Activated CD4-positive, alpha-beta T cell treated with anti-CD3 and anti-CD28 coated beads for 36 hours (primary cell): Measurements from ENCODE around the gene RNF167. TPM values are rescaled to one million over a fixed set of nuclear protein-coding genes. Genes with fewer than 3 reads are reported as not detected.
"Not testable (repeated sequence)": the region's sequence is repeated elsewhere in the genome, so short reads cannot be mapped to it uniquely, and the experiment has no call there.

Source experiments
- ATAC-seq: fragments of 200-7000 bp; cut with Tn5 transposase; one replicate; pipeline ENCODE4 v1.10.0; 2021; ENCODE audit warnings: mild to moderate bottlenecking, moderate library complexity
- CTCF ChIA-PET: fragments of 350-600 bp; sonication (Branson Sonifier 250); formaldehyde crosslinking; loops from one replicate; lab custom pipeline; 2021; ENCODE audit warnings: antibody characterized with exemption; lab: Charles Lee
- POLR2A ChIA-PET: fragments of 350-600 bp; sonication (Branson Sonifier 250); formaldehyde crosslinking; loops from one replicate; lab custom pipeline; 2021; ENCODE audit warnings: antibody characterized with exemption, inconsistent platforms; lab: Charles Lee
- DNase-seq: peaks from one replicate; pipeline ENCODE4 v3.0.0-alpha.2; 2020
- H3K27ac Mint-ChIP-seq: one replicate; pipeline ENCODE4 v1.8.0; 2021; ENCODE audit warnings: mixed read lengths
- H3K27me3 Mint-ChIP-seq: one replicate; pipeline ENCODE4 v1.8.0; 2021; ENCODE audit warnings: mixed read lengths
- H3K36me3 Mint-ChIP-seq: one replicate; pipeline ENCODE4 v1.8.0; 2021; ENCODE audit warnings: low read depth, mixed read lengths
- H3K4me1 Mint-ChIP-seq: one replicate; pipeline ENCODE4 v1.8.0; 2021; ENCODE audit warnings: mixed read lengths
- H3K4me3 Mint-ChIP-seq: one replicate; pipeline ENCODE4 v1.8.0; 2021; ENCODE audit warnings: mild to moderate bottlenecking, moderate library complexity, mixed read lengths
- H3K9me3 Mint-ChIP-seq: one replicate; pipeline ENCODE4 v1.8.0; 2021; ENCODE audit warnings: low read depth, mixed read lengths
- intact Hi-C, 2 experiments: fragments of 100-400 bp; cut with DNase I in 1 of 2; cut with micrococcal nuclease in 1 of 2; formaldehyde crosslinking; loops; one replicate each; pipeline versions ENCODE4 v1.14.2 to v1.15.1; 2022 to 2024; cut with DNase I, micrococcal nuclease
- total RNA-seq, 2 experiments: library from RNA; stranded (reverse); gene quantifications; one replicate each; pipeline ENCODE4 v1.2.3, GENCODE V29; 2021

Gene RNF167
- total RNA-seq, 2 experiments from 2014 or later, result 147 to 189 TPM

GRCh38 chr17:4926577-4927335 lies 13.3 kb upstream of the RNF167 start:
- Mint-ChIP-seq H3K36me3 (peaks cover 16% of the 10 kb centered on the region), H3K27ac (peak overlapping the region; percentile 4)
- intact Hi-C loops, H3K4me3 Mint-ChIP-seq, H3K4me1 Mint-ChIP-seq, H3K27me3 Mint-ChIP-seq, DNase-seq, ATAC-seq, POLR2A ChIA-PET, H3K9me3 Mint-ChIP-seq: not testable (repeated sequence)
- CTCF ChIA-PET, result interaction anchor here (0.8 kb wide), 1 partner anchor 18 kb away, joined by 4 read pairs; no protein-coding TSS in a partner anchor

GRCh38 chr17:4928881-4929280 lies 11.2 kb upstream of the RNF167 start:
- no peak overlapping the region for H3K27ac Mint-ChIP-seq
- intact Hi-C loops, result no loop called here

GRCh38 chr17:4931963-4932362 lies 8.1 kb upstream of the RNF167 start, which contains the start of gene GP1BA:
GP1BA (plus strand) TSS chr17:4932277; CDS start chr17:4932605, 328 bp downstream.
- H3K4me3 Mint-ChIP-seq, result no peak within 1 kb of the TSS
- ATAC-seq (no peak), DNase-seq (no peak)
- H3K4me1 Mint-ChIP-seq, result peaks cover 17% of the 10 kb centered on the region
- CTCF ChIA-PET, result interaction anchor here (0.8 kb wide), 1 partner anchor 35 kb away, joined by 3 read pairs; the partner anchor contains the start of gene SPAG7
- intact Hi-C loops, result no loop called here
- H3K27me3 Mint-ChIP-seq, result no peaks in the 10 kb centered on the region
- peaks cover 24% of the 10 kb centered on the region for H3K36me3 Mint-ChIP-seq
- H3K9me3 Mint-ChIP-seq, result no peaks in the 10 kb centered on the region
- no peak within 1 kb of the TSS for H3K27ac Mint-ChIP-seq
- POLR2A ChIA-PET, result no interaction called here

More at GRCh38 chr17:4928881-4929280, 11.2 kb upstream of the RNF167 start:
- Mint-ChIP-seq H3K4me1 (peaks cover 14% of the 10 kb centered on the region), H3K27me3 (no peaks in the 10 kb centered on the region), H3K4me3 (no peak overlapping the region), H3K9me3 (no peaks in the 10 kb centered on the region), H3K36me3 (peaks cover 22% of the 10 kb centered on the region)
- ChIA-PET CTCF (interaction anchor here (1.1 kb wide), 1 partner anchor 26 kb away, joined by 3 read pairs; the partner anchor contains the start of gene CHRNE), POLR2A (no interaction called here)
- ATAC-seq (no peak), DNase-seq (no peak)

- ChIA-PET POLR2A (interaction anchor here (0.6 kb wide), 1 partner anchor 25 kb away, joined by 3 read pairs; no protein-coding TSS in a partner anchor), CTCF (interaction anchor here (0.6 kb wide), 1 partner anchor 52 kb away, joined by 3 read pairs; no protein-coding TSS in a partner anchor)
- ATAC-seq, result no peak
These were observed 7.3 kb upstream of the RNF167 start for GRCh38 chr17:4932756-4933155.

GRCh38 chr17:4933646-4934045 lies 6.4 kb upstream of the RNF167 start:
- H3K27me3 Mint-ChIP-seq, result no peaks in the 10 kb centered on the region
- POLR2A ChIA-PET, result interaction anchor here (0.6 kb wide), 1 partner anchor 12 kb away, joined by 3 read pairs; no protein-coding TSS in a partner anchor
- no peaks in the 10 kb centered on the region for H3K9me3 Mint-ChIP-seq
- intact Hi-C loops, result loop anchor here in 1 of 2 experiments (1.0 kb wide), 1 partner anchor 24 kb away; no protein-coding TSS in a partner anchor
- peak overlapping the region; percentile 59 for H3K27ac Mint-ChIP-seq
- DNase-seq, result no peak
- CTCF ChIA-PET, result interaction anchor here (1.0 kb wide), 1 partner anchor 9 kb away, joined by 3 read pairs; no protein-coding TSS in a partner anchor
- ATAC-seq, result no peak
- no peak overlapping the region for H3K4me3 Mint-ChIP-seq
- peaks cover 23% of the 10 kb centered on the region for H3K4me1 Mint-ChIP-seq
- H3K36me3 Mint-ChIP-seq, result peaks cover 38% of the 10 kb centered on the region

More at GRCh38 chr17:4932756-4933155, 7.3 kb upstream of the RNF167 start:
- DNase-seq, result no peak
- H3K36me3 Mint-ChIP-seq, result peaks cover 29% of the 10 kb centered on the region
- H3K9me3 Mint-ChIP-seq, result no peaks in the 10 kb centered on the region
- H3K4me3 Mint-ChIP-seq, result no peak overlapping the region
- H3K27ac Mint-ChIP-seq, result no peak overlapping the region
- H3K4me1 Mint-ChIP-seq, result peaks cover 14% of the 10 kb centered on the region
- intact Hi-C loops, result no loop called here
- H3K27me3 Mint-ChIP-seq, result no peaks in the 10 kb centered on the region

- ATAC-seq (peak; percentile 63), DNase-seq (no peak)
- peaks cover 39% of the 10 kb centered on the region for H3K36me3 Mint-ChIP-seq
- H3K9me3 Mint-ChIP-seq, result no peaks in the 10 kb centered on the region
- H3K4me1 Mint-ChIP-seq, result peaks cover 27% of the 10 kb centered on the region
- ChIA-PET CTCF (interaction anchor here (0.6 to 1.0 kb wide), 3 partner anchors 10 to 70 kb away, joined by 3 read pairs; no protein-coding TSS in a partner anchor), POLR2A (interaction anchor here (0.6 kb wide), 1 partner anchor 13 kb away, joined by 3 read pairs; no protein-coding TSS in a partner anchor)
- no peak overlapping the region for H3K4me3 Mint-ChIP-seq
- intact Hi-C loops, result loop anchor here in 1 of 2 experiments (1.0 kb wide), 1 partner anchor 25 kb away; no protein-coding TSS in a partner anchor
- no peaks in the 10 kb centered on the region for H3K27me3 Mint-ChIP-seq
- H3K27ac Mint-ChIP-seq, result peak overlapping the region; percentile 59
These were observed 5.7 kb upstream of the RNF167 start for GRCh38 chr17:4934173-4934979.

DNA sequence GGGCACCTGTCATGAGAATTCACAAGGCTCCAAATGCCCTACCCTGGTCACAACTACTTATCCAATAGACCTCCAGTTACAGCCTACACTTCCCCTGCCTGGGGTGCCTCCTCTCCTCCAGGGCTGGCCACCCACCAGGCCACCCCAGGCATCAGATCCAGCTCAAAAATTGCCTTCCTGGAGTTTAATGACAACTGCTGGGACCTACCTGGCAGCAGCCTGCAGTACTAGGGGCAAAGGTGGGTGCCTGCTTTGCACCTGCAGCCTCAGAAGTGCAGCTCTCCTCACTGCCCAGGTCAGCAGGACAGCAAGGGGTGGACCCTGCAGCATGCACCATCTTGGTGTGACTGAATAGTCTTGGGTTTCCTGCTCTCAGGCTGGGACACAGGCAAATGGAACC lies 4.4 kb upstream of the RNF167 start:
- Mint-ChIP-seq H3K4me3 (no peak overlapping the region), H3K36me3 (peaks cover 44% of the 10 kb centered on the region), H3K4me1 (peaks cover 27% of the 10 kb centered on the region), H3K27me3 (no peaks in the 10 kb centered on the region), H3K27ac (no peak overlapping the region), H3K9me3 (no peaks in the 10 kb centered on the region)
- intact Hi-C loops, result no loop called here
- POLR2A ChIA-PET, result no interaction called here
- DNase-seq (no peak), ATAC-seq (no peak)
- CTCF ChIA-PET, result no interaction called here

DNA sequence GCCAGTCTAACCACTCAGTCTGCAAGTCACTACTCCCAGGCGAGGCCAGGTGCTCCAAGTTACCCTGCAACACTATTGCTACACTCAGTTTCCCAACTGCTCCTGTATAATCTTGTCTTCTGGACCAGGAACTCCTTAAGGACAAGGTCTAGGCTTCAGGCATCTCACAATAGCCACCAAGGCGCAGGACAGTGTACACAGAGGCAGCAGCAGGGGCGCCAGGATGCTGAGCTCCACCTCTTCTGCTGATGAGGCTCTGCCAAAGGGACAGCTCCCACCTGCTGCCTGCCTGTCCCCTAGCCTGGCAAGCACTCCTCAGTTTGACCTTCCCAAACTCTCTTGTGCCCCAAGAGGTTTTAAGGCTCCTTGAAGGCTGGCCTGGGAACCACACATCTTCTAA lies 3.6 kb upstream of the RNF167 start:
- Mint-ChIP-seq H3K4me3 (no peak overlapping the region), H3K27ac (no peak overlapping the region), H3K27me3 (no peaks in the 10 kb centered on the region), H3K9me3 (no peaks in the 10 kb centered on the region), H3K36me3 (peaks cover 47% of the 10 kb centered on the region), H3K4me1 (peaks cover 31% of the 10 kb centered on the region)
- ATAC-seq, result no peak
- intact Hi-C loops, result no loop called here
- ChIA-PET CTCF (interaction anchor here (0.7 kb wide), 1 partner anchor 114 kb away, joined by 3 read pairs; no protein-coding TSS in a partner anchor), POLR2A (no interaction called here)
- DNase-seq, result no peak

- Mint-ChIP-seq H3K27me3 (no peaks in the 10 kb centered on the region), H3K4me1 (peaks cover 42% of the 10 kb centered on the region), H3K27ac (no peak overlapping the region), H3K9me3 (no peaks in the 10 kb centered on the region), H3K4me3 (peak overlapping the region; percentile 99), H3K36me3 (peaks cover 55% of the 10 kb centered on the region)
- no peak for ATAC-seq
- CTCF ChIA-PET, result no interaction called here
- POLR2A ChIA-PET, result no interaction called here
- no peak for DNase-seq
- intact Hi-C loops, result no loop called here
These were observed 2.5 kb upstream of the RNF167 start for GRCh38 chr17:4937553-4937952.

DNA sequence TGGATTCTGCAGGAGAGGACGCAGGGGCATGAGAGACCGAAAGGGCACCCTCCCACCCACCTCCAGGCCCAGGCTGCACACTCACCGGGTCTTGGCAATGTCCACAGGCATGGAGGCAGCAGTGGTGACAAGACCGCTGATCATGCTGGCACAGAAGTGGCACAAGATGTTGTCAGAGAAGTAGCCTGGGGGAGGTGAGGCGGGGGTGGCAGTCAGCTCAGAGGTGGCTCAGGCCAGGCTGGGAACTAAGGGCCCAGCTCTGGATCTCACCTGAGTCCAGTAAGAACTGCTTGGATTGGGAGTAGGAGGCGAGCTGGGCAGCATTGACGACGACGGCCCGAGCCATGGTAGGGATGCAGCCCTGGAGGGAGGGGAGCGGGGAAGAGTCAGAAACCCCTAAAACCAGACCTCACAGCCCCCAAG lies 2.0 kb upstream of the RNF167 start:
- Mint-ChIP-seq H3K36me3 (peaks cover 60% of the 10 kb centered on the region), H3K27ac (no peak overlapping the region), H3K4me1 (peaks cover 47% of the 10 kb centered on the region), H3K4me3 (peak overlapping the region; percentile 99), H3K9me3 (no peaks in the 10 kb centered on the region), H3K27me3 (no peaks in the 10 kb centered on the region)
- CTCF ChIA-PET, result interaction anchor here (1.4 kb wide), 1 partner anchor 14 kb away, joined by 5 read pairs; no protein-coding TSS in a partner anchor
- ATAC-seq (no peak), DNase-seq (no peak)
- POLR2A ChIA-PET, result no interaction called here
- intact Hi-C loops, result no loop called here
